ENCODE data around the gene STOML3.

DNA sequence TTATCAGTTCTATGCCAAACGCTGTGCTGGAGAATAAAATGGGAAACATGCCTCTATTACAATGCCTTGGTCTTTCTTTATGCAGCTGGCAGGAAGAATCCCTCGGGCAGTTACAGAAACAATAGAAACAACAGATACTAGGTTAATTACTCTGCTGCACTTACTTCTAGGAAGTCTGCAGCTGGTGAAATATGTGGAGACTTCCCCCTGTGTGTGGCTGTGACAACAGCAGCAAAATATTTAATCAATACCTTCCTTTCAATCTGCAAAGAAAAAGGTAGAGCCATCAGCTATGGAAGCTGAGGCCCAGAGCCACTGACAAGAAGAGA is 9.9 kb downstream of the STOML3 start:
- no peak for TF ChIP-seq SIN3A (IDR thresholded peaks at IDR 0.05; ENCODE audit: borderline replicate concordance, insufficient read depth, low read depth, low read length)
- TF ChIP-seq, protein P1, sequence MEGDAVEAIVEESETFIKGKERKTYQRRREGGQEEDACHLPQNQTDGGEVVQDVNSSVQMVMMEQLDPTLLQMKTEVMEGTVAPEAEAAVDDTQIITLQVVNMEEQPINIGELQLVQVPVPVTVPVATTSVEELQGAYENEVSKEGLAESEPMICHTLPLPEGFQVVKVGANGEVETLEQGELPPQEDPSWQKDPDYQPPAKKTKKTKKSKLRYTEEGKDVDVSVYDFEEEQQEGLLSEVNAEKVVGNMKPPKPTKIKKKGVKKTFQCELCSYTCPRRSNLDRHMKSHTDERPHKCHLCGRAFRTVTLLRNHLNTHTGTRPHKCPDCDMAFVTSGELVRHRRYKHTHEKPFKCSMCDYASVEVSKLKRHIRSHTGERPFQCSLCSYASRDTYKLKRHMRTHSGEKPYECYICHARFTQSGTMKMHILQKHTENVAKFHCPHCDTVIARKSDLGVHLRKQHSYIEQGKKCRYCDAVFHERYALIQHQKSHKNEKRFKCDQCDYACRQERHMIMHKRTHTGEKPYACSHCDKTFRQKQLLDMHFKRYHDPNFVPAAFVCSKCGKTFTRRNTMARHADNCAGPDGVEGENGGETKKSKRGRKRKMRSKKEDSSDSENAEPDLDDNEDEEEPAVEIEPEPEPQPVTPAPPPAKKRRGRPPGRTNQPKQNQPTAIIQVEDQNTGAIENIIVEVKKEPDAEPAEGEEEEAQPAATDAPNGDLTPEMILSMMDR (IDR thresholded peaks at IDR 0.05): no peak
- TF ChIP-seq TCF7L2 (IDR thresholded peaks at IDR 0.05; ENCODE audit: low read depth, low read length): no peak
- TF ChIP-seq POLR2AphosphoS5 (IDR thresholded peaks at IDR 0.05; ENCODE audit: low read depth, low read length): no peak
